Activated naive CD4-positive, alpha-beta T cell treated with anti-CD3 and anti-CD28 coated beads, Interleukin-2, amount 50 U/mL, for 72 hours (primary cell): ENCODE measurements around the gene NFIX. TPM values are rescaled to one million over a fixed set of nuclear protein-coding genes. Genes with fewer than 3 reads are reported as not detected.

ENCODE experiments used
- ATAC-seq, 2 donors: fragments of 150-1000 bp; cut with Tn5 transposase; 2 replicates each; pipeline ENCODE4 v1.10.0; 2021; ENCODE audit warnings: mild to moderate bottlenecking in 2 of 2, moderate library complexity in 2 of 2
- DNase-seq, 2 donors: peaks; one replicate each; pipeline ENCODE4 v3.0.0; 2021 to 2022; ENCODE audit warnings: low spot score in 2 of 2
- H3K27ac Mint-ChIP-seq, 2 donors: one replicate each; pipeline ENCODE4 v1.8.0; 2022; ENCODE audit warnings: mild to moderate bottlenecking in 2 of 2, mixed read lengths in 2 of 2
- H3K36me3 Mint-ChIP-seq, 2 donors: one replicate each; pipeline ENCODE4 v1.8.0; 2022; ENCODE audit warnings: mixed read lengths in 2 of 2
- H3K9me3 Mint-ChIP-seq, 2 donors: one replicate each; pipeline ENCODE4 v1.8.0; 2022; ENCODE audit warnings: mixed read lengths in 2 of 2
- total RNA-seq, 2 donors: library from RNA; stranded (reverse); gene quantifications; one replicate each; pipeline ENCODE4 v1.2.3, GENCODE V29; 2022

The NFIX gene
- total RNA-seq, 2 donors from 2014 or later = 1.8 to 5.4 TPM

DNA sequence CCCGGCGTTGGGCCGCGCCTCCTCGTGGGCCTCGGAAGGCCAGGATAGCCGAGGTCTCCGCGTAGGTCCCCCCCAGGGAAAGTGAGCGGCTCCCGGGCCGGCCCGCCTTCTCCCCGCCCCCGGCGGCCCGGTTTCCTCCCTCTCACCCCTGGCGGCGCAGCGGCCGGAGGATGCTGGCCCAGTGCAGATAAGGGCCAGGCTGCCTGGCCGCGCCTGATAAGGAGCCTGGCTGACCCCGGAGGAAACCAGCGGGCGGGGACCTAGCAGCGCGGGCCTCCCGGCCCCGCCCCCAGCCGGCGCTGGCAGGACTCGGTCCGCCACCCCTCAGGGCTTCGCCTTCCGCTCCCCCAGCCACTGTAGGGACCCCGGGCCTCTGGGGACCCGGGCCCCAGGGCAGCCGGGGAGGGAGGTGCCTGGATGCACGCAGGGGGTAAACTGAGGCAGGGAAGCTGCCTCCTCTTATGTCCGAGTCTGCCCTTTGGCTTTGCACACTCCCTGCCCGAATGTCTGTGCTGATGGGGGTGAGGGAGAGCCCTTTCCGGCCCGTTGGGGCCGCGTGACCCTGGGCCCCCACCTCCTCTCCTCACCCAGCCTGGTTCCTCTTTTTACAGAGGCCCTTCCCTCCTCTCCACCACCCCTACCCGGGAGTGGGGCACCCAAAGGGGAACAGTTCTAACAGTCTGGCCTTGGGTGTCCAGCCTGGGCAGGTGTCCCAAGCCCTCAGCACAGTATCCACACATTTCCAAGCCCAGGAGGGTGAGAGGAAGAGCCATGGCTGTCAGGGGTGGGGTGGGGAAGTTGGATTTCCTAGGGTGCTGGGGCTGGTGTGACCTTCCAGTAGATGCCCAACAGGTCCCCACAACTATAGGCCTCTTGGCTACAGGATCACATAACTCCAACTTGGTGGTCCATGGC lies 107.6 kb downstream of the NFIX start, which contains the start of gene LYL1:
TSS of gene LYL1 (minus strand) at position 193 of the 915 bp plus-strand sequence. CDS start 1,687 bp downstream, outside the sequence.
- H3K27ac Mint-ChIP-seq = no peak within 1 kb of the TSS
- no peaks in the 10 kb centered on the region for H3K9me3 Mint-ChIP-seq
- no peaks in the 10 kb centered on the region for H3K36me3 Mint-ChIP-seq
- no peak for ATAC-seq
- DNase-seq = peak in 1 of 2 donors; percentile 38

DNA sequence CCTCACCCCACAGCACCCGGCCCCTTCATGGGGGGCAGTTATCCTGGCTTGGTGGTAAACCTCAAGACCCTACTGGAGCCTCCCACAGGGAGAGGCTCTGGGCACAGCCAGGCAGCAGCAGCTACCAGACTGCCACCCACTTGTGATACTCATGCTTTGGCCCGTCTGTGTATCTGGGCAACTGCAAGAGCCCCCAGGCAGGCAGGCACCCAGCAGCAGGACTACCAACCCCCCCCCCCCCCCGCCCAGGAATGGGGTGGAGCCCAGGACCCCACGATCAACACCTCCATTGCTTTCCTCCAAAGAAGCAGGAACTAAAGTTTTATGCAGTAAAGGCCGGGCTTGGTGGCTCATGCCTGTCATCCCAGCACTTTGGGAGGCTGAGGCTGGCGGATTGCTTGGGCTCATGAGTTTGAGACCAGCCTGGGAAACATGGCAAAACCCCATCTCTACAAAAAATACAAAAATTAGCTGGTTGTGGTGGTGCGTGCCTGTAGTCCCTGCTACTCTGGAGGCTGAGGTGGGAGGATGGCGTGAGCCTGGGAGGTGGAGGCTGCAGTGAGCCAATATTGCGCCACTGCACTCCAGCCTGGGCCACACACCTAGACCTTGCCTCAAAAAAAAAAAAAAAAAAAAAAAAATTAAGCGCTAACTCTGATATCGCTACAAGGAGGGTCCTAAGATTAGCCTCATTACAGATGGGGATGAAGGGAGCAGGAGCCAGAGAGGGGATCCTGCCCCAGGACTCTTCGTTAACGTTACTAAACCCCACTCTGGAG lies 108.5 kb downstream of the NFIX start:
- Mint-ChIP-seq H3K36me3 (no peaks in the 10 kb centered on the region), H3K9me3 (no peaks in the 10 kb centered on the region), H3K27ac (peak overlapping the region in 1 of 2 donors; percentile 76)
- ATAC-seq (no peak), DNase-seq (no peak)

DNA sequence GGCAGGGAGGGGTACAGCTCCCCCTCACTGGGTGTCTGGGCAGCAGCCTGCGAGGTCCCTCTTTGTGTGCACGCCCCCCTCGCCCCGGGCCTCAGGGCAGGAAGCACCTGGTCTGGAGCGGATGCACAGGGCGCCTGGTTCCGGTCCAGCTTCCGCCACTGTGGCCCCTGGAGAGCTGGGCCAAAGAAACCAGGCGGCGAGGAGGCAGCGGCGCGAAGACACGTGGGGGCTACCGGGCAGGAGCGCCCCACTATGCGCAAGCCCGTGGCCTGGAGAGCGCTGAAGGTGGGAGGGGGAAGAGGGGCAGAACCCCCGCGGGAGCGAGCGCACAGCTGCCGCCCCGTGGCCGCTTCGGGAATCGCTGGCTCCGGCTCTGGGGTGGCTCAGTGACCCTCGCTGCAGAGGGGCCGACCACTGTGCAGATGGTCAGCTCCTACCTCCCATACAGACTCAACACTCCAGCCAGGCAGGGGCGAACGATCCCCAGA lies 109.1 kb downstream of the NFIX start:
- Mint-ChIP-seq H3K9me3 (no peaks in the 10 kb centered on the region), H3K36me3 (no peaks in the 10 kb centered on the region), H3K27ac (peak overlapping the region; percentile 76 to 85)
- DNase-seq = peak; percentile 77 to 83
- ATAC-seq = peak; percentile 19 to 54

DNA sequence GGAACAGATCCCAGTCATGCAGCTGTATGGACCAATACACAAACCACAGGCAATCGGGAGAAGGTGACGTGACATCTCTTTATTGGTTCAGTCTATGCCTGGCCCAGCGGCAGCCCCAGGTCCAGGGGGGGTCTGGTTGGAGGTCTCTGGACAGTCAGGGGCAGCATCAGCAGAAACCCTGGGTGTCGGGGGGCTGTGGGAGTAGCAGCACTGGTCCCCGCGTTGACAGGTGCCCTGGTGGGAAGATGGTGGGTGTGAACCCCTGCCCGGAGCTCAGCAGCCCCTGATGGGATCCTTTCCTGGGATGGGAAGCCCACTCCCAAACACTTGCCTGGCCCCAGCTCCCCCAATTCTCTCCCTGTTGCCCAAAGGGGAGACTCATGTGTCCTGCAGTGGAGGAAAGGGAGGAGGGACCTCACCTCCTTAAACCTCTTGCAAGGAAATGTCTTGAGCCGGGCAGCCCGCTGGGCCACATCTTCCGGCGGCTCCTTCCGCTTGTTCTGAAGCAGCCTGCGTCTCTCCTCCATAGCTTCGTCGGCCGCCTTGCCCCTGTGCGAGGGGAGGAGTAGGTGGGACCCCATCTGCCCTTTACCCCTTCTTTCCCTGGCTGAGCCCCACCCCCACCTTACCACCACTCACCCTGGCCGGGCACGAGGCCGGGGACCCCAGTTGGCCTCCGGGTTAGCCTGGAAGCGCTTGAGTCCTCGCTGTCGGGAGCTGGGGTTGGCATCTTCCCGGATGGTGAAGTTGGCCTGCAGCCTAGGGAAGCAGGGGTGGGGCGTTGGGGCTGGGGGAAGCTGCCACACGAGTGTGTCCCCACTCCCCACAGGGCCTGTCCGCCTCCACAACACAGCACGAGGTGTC lies 109.8 kb downstream of the NFIX start:
- Mint-ChIP-seq H3K9me3 (no peaks in the 10 kb centered on the region), H3K36me3 (no peaks in the 10 kb centered on the region), H3K27ac (peak overlapping the region; percentile 76 to 85)
- ATAC-seq (peak; percentile 25 to 35), DNase-seq (peak in 1 of 2 donors; percentile 47)

DNA sequence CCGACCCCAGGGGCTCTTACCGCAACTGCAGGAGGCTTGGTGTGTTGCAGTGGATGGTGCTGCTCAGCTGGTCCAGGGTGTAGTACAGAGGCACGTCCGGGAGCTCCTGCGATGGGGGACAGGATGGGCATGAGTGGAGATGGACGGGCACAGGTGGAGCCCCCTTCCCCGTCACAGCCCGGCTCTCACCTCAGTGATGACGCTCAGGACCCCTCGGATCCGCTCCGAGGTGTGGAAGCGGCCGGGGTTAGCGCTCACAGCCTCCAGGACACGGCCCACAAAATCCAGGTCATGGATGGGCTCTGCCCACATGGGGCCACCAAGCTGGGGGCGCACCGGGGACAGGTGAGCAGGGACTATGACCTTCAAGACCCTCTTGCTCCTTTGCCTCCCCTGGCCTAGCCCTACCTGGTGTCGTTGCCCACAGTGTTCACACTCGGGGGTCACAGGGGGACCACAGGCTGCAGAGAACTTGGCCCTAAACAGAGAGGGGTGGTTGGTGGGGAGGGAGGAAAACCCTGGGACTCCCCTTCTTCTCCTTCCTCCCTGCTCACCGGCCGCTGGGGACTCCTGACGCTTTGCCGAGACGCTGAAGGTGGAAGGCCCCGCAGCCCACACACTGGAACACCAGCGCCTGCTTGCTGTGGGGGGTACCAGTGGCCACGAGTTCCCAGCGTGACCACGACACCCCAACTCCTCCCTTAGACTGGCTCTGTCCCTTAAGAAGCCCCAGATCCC lies 114.3 kb downstream of the NFIX start:
- no peaks in the 10 kb centered on the region for H3K36me3 Mint-ChIP-seq
- no peaks in the 10 kb centered on the region for H3K9me3 Mint-ChIP-seq
- peak overlapping the region in 1 of 2 donors; percentile 47 for H3K27ac Mint-ChIP-seq
- ATAC-seq = no peak
- DNase-seq = no peak

DNA sequence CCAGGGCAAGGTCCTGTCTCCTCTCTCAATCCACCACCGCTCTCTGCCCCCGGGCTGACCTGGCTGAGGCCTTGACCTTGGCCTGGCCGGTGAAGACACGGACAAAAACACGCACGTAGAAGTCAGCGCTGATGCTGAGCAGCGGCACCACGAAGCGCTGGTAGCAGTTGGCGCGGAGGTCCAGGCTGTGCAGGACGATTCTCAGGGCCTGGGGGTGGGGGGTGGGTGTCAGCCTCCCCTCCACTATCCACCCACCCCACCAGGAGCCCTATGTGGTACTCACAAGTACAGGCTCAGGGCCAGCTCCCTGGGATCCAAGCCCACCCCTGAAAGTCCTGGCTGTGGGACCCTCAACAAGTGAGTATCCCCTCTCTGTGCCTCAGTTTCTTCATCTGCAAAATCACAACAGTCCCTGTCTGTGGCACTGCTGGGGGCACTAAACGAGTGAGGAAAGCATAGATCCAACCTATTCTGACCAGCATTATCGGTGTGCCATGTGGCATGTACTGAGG lies 114.9 kb downstream of the NFIX start:
- ATAC-seq = no peak
- Mint-ChIP-seq H3K9me3 (no peaks in the 10 kb centered on the region), H3K36me3 (peaks cover 0 to 3% of the 10 kb centered on the region in 2 donors), H3K27ac (peak overlapping the region in 1 of 2 donors; percentile 47)
- DNase-seq = no peak

DNA sequence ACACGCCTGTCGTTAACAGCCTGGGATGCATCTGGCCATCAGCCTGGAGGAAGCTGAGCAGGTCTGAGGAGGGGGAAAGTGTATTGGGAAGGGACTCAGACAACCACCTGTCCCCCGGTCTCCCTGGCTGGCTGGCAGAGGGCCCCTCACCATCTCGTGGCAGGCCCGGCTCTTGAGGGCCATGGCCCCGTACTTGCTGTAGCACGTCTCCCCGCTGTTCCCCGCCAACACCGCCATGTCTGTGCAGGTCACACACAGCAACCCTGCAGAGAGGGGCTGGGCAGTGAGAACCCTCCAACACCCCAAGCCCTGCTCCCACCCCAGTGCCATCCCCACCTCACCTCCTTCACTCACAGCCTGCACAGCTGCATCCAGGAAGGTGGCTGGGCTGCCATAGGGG lies 117.3 kb downstream of the NFIX start:
- DNase-seq (no peak), ATAC-seq (no peak)
- peaks cover 6 to 25% of the 10 kb centered on the region in 2 donors for H3K36me3 Mint-ChIP-seq
- no peaks in the 10 kb centered on the region for H3K9me3 Mint-ChIP-seq
- peak overlapping the region in 1 of 2 donors; percentile 29 for H3K27ac Mint-ChIP-seq

DNA sequence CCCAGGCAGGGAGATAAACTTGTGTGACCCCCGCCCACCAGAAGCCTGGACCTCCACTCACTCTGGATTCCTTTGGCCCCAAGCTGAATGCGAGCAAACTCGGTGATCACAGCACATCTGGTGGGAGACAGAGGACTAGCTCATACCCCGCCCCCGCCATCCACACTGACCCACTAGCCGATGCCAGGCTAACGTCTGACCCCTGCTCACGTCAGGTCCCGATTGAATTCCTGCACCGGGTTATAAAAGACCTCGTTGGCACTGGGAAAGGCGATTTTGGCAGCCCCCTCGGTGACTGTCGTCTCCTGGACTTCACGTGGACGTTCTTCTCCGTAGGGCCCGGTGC lies 120.6 kb downstream of the NFIX start:
- H3K27ac Mint-ChIP-seq = peak overlapping the region; percentile 90 to 92
- peaks cover 12 to 29% of the 10 kb centered on the region in 2 donors for H3K36me3 Mint-ChIP-seq
- no peaks in the 10 kb centered on the region for H3K9me3 Mint-ChIP-seq
- ATAC-seq (no peak), DNase-seq (no peak)

DNA sequence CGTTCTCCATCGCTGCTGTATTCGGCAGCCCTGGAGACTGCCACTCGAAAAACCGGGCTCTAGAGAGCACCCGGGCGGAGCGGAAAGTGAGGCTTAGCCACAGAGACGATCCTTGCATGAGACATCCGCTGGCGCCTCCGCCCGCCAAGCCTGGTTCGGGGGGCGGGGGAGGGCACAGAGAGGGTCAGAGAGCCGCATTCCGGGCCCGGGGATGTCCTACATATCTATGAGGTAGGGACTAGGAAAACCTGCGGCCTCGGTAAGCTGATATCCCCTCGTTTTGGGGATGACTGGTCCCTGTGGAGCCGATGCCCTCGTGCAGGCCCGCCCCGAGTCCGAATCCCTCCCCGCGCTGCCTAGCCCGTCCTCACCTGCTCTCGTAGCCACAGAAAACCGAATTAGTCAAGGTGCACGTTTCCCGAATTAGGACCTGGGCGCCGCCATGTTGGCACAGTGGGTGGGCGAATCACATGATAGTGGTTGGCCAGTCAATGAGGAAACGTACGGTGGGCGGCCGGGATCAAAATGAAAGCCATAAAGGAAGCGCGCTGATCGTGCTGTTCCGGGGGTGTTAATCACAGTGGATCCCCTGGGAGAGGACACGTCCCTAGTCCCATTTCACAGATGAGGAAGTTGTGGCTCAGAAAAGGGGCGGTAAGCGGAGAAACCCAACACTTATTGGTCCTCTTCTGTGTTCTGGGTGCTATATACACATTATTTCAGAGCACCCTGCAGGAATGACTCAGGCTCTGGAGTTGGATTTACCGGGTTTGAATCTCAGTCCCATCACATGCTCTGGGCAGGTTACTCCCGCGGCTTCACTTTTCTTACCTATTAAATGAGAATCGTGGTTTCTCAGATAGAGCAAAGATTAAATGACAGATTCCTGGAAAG lies 121.3 kb downstream of the NFIX start, which contains the start of gene TRMT1:
TSS of gene TRMT1 (minus strand) at position 459 of the 894 bp plus-strand sequence. CDS start at position 118, 341 bp downstream.
- Mint-ChIP-seq H3K36me3 (peaks cover 12 to 29% of the 10 kb centered on the region in 2 donors), H3K27ac (peak within 1 kb of the TSS; percentile 90 to 96), H3K9me3 (no peaks in the 10 kb centered on the region)
- ATAC-seq (peak; percentile 68 to 70), DNase-seq (peak; percentile 86 to 95)

DNA sequence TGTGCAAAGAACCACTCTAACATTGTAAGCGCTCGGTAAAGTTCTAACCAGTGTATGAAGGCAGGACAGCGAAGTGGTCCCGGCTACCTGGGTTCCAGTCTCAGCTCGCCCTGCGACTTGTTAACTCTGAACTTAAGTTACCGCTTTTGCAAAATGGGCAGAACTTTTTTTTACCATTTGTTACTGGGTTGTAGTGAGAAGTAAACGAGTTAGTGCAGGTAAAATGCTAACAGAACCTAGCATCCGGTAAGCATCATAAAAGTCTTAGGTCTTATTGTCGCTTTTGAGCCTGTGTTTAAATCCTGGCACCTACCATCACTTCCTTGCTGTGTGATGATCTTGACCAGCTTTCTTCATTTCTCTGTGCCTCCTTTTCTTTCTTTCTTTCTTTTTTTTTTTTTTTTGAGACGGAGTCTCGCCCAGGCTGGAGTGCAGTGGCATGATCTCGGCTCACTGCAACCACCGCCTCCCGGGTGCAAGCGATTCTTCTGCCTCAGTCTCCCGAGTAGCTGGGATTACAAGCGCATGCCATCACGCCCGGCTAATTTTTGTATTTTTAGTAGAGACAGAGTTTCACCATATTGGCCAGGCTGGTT lies 122.0 kb downstream of the NFIX start:
- no peak for DNase-seq
- peak in 1 of 2 donors; percentile 10 for ATAC-seq
- peaks cover 12 to 29% of the 10 kb centered on the region in 2 donors for H3K36me3 Mint-ChIP-seq
- H3K27ac Mint-ChIP-seq = peak overlapping the region; percentile 90 to 96
- no peaks in the 10 kb centered on the region for H3K9me3 Mint-ChIP-seq

DNA sequence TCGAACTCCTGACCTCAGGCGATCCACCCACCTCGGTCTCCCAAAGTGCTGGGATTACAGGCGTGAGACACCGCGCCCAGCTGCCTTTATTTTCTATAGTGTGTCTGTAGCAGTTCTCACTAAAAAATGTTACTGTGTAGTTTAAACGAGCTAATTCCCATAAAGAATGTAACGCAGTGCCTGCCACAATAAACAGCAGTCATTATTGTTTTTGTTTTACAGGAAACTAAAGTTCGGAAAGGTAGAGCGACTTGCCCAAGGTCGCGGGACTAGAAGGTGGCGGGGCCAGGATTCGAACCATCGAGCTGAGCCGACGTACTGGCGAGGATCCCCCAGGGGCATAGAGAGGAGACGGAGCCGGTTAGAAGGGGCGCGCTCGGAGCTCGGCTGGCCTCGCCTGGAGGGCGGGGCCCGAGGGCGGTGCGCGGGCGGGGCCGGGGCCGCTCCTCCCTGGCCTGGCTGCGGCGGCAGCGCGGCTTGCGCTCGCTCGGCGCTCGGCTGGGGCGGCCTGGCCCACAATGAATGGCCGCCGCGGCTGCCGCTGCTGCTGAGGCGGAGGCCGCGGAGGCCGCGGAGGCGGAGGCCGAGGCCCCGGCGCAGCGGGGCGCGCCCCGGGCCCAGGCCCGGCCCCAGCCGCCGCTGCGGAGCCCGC lies 122.6 kb downstream of the NFIX start, which contains the start of gene NACC1:
TSS of gene NACC1 (plus strand) at position 493 of the 652 bp plus-strand sequence. CDS start 16,944 bp downstream, outside the sequence.
- ATAC-seq = peak; percentile 75 to 94
- peak; percentile 88 to 96 for DNase-seq
- peaks cover 12 to 29% of the 10 kb centered on the region in 2 donors for H3K36me3 Mint-ChIP-seq

DNA sequence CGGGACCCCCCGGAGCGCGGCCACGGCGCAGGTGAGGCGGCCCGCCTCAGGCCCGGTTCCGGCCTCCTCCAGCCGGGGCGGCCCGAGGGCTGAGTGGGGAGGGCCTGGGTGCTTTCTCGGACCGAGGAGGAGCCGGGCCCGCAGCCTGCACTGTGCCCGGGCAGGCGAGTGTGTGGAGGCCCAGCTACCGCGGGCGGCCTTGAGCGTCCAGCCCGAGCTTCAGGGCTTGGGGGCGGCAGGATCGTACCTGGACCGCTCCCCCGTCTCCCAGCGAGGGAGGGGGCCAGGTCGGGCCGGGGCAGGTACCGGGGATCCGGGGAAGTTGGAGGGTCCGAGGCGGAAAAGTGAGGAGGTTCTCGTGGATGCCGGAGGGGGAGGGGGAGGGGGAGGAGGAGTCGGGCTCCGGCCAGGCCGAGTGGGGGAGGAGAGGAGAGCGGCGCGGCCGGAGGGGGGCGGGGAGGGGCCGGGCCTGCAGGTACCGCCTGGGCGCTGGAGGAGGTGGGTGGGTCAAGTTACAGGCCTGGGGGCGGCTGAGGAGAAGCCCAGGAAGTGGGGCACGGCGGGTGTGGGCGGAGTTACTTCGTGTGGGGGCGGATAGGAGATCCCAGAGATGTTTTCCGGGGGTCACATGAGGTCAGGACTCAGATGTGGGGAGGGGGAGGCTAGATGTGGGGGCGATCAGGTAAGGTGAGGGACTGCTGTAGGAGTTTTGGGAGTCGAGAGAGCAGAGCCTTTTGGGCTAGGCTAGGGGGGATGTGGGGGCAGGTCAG lies 123.3 kb downstream of the NFIX start:
- Mint-ChIP-seq H3K36me3 (peaks cover 12 to 29% of the 10 kb centered on the region in 2 donors), H3K27ac (peak overlapping the region; percentile 51 to 92), H3K9me3 (no peaks in the 10 kb centered on the region)
- peak in 1 of 2 donors; percentile 34 for DNase-seq
- ATAC-seq = no peak

More for the DNA sequence above, 122.6 kb downstream of the NFIX start, which contains the start of gene NACC1:
- Mint-ChIP-seq H3K27ac (peak within 1 kb of the TSS; percentile 90 to 96), H3K9me3 (no peaks in the 10 kb centered on the region)

DNA sequence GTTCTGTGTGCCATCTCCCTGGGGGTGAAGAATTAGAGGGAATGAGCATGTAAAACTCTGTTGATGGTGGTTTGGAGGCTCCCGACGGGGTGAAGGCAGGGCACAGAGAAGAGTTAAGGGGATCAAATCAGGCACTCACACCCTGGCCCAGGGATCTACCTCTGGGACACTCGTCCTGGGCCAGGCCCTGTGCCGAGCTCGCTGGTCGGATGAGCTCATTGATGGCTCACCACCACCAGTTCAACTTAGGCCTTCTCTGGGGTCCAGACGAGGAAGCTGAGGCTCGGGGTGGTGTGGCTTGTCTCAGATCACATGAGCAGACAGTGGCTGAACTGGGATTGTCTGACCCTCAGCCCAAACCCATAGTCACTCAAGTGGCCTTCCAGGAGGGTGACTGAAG lies 124.4 kb downstream of the NFIX start:
- ATAC-seq (no peak), DNase-seq (no peak)
- Mint-ChIP-seq H3K36me3 (peaks cover 12 to 29% of the 10 kb centered on the region in 2 donors), H3K9me3 (no peaks in the 10 kb centered on the region), H3K27ac (peak overlapping the region; percentile 44 to 51)
